DMS153 treated with DMSO at 0.1 percent for 48 hours (cell line): ENCODE results near the gene PM20D1.
"Not testable (repeated sequence)": the region's sequence is repeated elsewhere in the genome, so short reads cannot be mapped to it uniquely, and the experiment has no call there.

Experiments used
- DNase-seq: peaks from one replicate; lab custom pipeline; 2025; ENCODE audit not compliant: unreplicated experiment; lab: John Stamatoyannopoulos, UW

The PM20D1 gene, protein sequence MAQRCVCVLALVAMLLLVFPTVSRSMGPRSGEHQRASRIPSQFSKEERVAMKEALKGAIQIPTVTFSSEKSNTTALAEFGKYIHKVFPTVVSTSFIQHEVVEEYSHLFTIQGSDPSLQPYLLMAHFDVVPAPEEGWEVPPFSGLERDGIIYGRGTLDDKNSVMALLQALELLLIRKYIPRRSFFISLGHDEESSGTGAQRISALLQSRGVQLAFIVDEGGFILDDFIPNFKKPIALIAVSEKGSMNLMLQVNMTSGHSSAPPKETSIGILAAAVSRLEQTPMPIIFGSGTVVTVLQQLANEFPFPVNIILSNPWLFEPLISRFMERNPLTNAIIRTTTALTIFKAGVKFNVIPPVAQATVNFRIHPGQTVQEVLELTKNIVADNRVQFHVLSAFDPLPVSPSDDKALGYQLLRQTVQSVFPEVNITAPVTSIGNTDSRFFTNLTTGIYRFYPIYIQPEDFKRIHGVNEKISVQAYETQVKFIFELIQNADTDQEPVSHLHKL

DNA sequence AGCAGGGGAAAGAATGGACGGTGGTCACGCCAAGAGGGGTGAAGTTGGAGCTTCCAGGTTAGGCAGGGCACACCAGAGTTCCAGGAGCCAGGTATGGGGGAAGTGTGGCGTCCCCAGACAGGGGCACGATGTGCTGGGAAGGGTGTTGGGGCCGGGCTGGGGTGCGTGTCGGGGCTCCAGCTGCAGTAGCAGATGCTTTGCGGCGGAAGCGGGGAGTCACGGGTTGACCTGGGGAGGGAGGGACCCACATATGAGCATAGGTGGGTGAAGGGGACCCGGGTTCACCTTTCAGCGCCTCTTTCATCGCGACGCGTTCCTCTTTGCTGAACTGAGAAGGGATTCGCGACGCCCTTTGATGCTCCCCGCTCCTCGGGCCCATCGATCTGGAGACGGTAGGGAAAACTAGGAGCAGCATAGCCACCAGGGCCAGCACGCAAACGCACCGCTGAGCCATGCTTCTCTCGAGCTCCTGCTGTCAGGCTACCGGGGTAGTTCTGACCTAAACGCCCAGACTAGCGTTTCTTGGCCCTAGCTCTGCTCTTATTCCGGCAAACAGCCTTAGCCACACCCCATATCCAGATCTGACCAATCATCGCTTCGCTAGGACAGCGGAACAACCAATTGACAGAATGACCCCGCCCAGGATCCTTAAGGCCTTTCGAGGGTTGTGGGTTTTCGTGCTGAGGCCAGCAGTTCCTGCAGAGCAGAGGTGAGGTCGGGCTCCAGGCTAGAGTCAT lies at the start of gene PM20D1:
PM20D1 (minus strand) TSS at position 514 of the 737 bp plus-strand sequence; CDS start at position 454, 60 bp downstream.
- DNase-seq = no peak

DNA sequence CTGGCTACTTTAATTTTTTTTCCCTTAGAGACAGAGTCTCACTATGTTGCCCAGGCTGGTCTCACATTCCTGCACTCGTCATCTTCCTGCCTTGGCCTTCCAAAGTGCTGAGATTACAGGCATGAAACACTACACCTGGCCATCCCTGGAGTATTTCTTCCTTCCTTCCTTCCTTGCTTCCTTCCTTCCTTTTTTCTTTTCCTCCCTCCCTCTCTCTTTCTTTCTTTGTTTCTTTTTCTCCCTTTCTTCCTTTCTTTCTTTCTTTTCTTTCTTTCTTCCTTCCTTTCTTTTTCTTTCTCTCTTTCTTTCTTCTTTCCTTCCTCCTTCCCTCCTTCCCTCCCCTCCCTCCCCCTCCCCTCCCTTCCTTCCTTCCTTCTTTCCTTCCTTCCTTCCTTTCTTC lies 46.4 kb upstream of the PM20D1 start:
- DNase-seq = no peak

DNA sequence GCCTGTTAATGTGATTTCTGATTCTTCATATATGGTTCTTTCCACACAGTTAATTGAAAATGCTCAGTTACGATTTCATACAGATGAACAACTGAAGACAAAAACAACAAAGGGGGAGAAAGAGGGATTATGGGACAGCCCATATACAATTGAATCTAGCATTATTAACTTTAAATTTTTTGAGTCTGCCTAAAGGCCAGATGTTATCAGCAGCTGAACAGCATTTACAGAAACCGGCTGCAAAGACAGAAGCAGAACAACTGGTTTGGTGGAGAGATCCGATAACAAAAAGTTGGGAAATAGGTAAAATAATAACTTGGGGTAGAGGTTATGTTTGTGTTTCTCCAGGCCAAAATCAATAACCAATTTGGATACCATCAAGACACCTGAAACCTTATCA lies 44.2 kb upstream of the PM20D1 start:
- not testable (repeated sequence) for DNase-seq

DNA sequence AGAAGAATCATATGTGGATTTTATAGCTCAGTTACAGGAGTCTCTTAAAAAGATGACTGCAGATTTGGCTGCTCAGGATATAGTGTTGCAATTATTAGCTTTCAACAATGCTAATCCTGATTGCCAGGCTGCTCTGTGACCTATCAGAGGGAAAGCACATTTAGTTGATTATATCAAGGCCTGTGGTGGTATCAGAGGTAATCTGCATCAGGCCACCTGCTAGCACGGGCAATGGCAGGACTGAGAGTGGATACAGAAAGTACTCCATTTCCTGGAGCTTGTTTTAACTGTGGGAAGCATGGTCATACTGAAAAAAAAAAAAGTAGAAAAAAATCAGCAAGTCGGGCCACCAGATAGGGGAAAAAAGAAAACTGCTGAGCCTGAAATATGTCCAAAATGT lies 42.2 kb upstream of the PM20D1 start:
- DNase-seq = not testable (repeated sequence)

DNA sequence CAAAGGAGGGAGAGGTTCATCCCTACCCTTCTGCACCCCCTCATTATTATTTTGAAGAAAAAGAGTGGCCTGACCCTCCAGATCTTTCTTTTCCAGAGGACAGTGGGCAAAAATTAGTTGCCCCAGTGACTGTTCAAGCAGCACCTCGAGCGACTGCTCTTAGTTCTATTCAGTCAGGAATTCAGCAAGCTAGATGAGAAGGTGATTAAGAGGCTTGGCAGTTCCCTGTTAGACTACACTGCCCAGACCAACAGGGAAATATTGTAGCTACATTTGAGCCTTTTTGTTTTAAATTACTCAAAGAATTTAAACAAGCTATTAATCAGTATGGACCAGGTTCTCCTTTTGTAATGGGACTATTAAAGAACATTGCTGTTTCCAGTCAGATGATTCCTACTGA lies 41.5 kb upstream of the PM20D1 start:
- not testable (repeated sequence) for DNase-seq

DNA sequence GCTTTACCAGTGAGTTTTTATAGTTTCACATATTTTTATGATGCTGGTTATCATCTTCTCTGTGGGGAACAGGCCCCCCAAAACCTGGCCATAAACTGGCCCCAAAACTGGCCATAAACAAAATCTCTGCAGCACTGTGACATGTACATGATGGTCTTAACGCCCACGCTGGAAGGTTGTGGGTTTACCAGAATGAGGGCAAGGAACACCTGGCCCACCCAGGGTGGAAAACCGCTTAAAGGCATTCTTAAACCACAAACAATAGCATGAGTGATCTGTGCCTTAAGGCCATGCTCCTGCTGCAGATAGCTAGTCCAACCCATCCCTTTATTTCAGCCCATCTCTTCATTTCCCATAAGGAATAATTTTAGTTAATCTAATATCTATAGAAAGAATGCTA lies 40.7 kb upstream of the PM20D1 start:
- not testable (repeated sequence) for DNase-seq

DNA sequence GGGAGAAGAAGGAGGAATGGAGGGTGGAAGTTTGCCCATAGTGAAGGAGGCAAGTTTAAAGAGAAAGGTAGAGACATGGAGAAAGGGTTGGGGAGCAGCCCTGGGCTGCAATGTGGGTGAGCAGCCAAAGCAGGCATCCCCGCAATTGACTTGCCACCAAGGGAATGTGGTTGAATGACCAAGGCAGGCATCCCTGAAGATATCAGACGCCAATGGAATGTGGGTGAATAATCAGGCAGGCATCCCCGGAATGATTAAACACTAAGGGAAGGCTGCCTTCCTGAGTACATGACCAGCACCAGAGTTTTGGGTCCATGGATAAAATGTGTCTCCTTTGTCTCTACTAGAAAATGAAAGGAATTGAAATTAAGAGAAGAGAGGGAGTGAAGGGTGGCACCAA lies 39.8 kb upstream of the PM20D1 start:
- not testable (repeated sequence) for DNase-seq

DNA sequence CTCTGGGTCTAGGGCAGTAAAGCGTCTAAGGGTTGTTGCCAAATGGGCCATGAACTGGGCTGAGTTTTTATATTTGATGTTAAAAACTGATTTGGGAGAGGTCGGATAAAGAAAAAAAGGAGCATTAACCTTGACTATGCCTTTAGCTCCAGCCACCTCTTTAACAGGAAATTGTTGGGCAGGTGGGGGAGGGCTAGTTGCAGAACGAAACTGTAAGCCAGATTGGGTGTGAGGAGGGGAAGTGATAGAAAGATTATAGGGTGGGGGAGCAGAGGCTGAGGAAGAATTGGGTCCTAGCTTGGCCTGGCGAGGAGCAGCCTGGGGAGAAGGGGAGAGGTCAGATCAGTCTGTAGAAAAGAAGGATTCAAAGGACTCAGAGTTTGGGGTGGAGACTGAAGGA lies 39.1 kb upstream of the PM20D1 start:
- DNase-seq = not testable (repeated sequence)

DNA sequence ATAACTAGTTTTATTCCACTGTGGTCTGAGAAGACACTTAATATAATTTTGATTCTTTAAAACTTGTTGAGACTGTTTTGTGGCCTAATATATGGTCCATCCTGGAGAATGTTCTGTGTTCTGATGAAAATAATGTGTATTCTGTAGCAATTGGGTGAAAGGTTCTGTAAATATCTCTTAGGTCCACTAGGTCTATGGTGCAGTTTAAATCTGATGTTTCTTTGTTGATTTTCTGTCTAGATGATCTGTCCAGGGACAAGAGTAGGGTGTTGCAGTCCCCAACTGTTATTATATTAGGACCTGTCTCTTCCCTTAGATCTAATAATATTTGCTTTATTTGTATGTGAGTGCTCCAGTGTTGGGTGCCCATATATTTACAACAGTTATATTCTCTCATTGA lies 33.9 kb upstream of the PM20D1 start:
- no peak for DNase-seq

DNA sequence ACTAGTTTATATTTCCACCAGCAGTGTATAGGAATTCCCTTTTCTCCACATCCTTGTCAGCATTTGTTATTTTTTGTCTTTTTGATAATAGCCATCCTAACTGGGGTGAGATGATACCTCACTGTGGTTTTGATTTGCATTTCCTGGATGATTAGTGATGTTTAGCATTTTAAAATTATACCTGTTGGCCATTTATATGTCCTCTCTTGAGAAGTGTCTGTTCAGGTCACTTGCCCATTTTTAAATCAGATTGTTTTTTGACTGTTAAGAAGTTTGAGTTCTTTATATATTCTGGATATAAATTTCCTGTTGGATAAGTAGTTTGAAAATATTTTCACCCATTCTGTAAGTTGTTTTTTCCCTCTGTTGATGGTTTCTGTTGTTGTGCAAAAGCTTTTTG lies 31.0 kb upstream of the PM20D1 start:
- DNase-seq = no peak

DNA sequence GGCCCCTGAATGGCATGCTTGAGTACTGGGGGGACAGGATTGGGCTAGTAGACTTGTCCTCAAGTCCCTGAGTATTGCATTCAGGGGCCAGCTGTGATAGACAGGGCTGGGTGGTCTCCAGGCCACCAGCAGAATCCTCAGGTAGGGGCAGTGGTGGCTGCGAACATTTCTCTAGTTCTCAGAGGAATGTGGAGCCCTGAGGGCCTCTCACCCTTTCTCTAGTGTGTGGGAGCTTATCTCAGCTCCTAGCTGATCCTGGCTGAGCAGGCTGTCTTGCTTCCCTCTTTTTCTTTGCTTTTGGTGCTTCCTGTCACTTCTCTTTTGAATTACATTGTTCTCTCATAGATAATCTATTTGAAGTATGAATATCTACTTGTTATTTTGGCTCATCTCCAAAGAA lies 30.0 kb upstream of the PM20D1 start:
- DNase-seq = no peak

DNA sequence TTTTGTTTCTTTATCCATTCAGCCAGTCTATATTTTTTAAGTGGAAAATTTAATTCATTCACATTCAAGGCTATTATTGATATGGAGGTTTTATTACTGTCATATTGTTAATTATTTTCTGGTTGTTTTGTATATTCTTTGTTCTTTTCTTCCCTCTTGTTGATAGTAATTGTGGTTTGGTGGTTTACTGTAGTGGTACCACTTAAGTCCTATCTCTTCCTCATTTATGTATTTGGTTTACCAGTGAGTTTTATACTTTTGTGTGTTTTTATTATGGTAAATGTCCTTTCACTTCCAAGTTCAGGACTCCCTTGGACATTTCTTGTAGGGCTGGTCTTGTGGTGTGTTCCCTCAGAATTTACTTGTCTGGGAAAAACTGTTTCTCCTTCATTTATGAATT lies 28.1 kb upstream of the PM20D1 start:
- DNase-seq = no peak

DNA sequence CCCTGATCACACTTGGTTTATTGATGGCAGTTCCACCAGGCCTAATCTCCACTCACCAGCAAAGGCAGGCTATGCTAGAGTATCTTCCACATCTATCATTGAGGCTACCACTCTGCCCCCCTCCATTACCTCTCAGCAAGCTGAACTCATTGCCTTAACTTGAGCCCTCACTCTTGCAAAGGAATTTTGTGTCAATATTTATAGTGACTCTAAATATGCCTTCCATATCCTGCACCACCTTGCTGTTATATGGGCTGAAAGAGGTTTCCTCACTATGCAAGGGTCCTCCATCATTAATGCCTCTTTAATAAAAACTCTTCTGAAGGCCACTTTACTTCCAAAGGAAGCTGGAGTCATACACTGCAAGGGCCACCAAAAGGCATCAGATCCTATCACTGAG lies 23.2 kb upstream of the PM20D1 start:
- DNase-seq = not testable (repeated sequence)

DNA sequence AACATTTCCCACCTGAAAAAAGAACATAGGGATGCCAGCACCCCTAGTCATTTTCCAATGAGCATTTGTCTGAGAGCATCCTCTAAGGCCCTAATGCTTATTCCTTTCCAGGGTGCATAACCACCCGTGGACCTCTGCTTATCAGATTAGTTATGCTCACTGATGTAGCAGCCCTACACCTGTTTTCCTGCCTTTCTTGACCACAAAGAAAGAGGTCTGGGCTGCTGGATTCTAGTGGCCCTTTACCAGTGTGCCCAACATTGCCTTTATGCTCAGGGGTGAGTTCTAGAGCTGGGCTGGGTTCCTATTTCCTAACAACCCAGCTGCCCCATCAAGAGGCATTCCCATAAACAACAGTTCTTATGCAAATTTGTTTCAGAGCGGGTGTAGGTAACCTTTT lies 20.3 kb upstream of the PM20D1 start:
- no peak for DNase-seq

DNA sequence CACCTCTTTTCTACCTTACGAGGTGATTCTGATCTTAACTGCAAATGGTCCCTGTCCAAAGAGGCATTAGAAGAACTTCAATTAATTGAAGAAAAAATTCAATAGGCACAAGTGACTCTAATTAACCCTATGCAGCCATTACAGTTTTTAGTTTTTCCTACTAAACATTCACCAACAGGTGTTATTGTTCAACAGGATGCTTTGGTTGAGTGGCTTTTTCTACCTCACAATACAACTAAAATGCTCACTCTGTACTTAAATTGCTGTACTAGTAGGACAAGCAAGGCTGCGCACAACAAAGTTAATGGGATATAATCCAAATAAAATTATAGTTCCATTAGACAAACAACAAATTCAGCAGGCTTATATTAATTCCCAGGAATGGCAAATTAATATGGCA lies 11.6 kb upstream of the PM20D1 start:
- DNase-seq = no peak

DNA sequence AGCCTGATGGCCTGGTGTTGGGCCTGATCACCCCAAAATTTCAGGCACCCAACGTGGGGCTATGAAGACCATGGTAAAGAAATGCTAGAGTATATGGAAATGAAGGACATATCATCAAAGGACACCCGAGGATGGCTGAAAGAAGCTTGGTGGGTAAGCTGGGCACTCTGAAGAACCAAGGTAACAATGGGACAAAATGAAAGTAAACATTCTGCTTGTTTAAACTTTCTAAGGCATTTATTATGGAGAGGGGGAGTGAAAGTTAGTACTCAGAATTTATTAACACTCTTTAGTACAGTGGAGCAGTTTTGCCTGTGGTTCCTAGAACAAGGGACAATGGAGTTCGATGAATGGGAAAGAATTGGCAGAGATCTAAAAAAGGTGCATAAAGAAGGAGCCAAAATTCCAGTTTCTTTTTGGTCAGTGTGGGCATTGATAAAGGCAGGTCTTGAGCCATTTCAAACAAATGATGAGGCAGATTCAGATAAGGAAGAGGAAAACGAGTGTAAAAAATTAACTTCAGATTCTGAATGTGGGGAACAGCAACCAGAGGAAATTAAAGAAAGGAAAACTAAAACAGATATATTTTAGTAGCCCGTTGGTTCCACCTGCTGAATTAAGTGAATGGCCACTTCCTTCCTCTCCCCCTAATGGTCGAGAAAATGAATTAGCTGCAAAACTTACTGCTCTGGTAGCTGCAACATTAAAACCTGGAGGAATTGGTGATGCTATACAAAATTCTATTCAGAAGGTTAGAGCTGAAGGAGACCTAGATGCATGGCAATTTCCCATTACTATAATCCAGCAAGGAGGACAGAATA lies 8.4 kb upstream of the PM20D1 start:
- DNase-seq = no peak

DNA sequence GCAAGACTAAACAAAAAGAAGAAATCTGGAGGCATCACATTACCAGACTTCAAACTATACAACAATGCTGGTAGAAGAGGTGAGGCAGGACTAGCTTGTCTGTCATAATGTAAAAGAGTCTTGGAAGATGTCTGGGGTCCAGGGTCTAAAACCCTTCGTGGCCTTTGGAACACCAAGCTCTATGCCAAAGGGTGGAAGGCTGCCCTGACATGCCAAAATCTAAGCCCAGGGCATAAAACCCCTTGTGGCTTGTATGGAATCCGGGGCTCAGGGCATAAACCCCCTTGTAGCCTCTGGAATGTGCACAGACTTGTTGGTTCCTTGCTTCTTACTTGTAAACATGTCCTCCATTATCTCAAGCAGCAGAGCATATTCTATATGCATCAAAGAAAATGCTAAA lies 7.6 kb upstream of the PM20D1 start:
- DNase-seq = not testable (repeated sequence)

DNA sequence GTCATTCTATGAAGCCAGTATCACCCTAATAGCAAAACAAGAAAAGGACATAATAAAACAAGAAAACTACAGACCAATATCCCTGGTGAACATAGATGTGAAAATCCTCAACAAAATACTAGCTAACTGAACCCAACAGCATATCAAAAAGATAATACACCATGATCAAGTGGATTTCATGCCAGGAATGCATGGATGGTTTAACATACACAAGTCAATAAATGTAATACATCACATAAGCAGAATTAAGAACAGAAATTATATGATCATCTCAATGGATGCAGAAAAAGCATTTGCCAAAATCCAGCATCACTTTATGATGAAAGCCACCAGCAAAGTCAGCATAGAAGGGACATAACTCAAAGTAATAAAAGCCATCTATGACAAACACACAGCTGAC lies 6.5 kb upstream of the PM20D1 start:
- no peak for DNase-seq

DNA sequence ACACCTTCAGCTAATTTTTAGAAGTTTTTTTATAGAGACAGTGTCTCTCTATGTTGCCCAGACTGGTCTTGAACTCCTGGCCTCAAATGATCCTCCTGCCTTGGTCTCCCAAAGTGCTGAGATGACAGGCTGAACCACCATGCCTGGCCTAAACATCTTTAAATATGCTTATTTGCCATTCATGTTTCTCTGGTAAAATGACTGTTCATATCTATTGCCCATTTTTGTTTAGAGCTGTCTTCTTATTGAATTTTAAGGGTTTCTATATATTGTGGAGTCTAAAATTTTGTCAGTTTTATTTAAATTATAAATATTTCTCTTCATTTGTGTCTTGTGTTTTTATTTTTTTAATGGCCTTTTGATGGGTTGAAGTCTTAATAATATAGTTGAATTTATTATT lies 3.0 kb upstream of the PM20D1 start:
- DNase-seq = no peak

DNA sequence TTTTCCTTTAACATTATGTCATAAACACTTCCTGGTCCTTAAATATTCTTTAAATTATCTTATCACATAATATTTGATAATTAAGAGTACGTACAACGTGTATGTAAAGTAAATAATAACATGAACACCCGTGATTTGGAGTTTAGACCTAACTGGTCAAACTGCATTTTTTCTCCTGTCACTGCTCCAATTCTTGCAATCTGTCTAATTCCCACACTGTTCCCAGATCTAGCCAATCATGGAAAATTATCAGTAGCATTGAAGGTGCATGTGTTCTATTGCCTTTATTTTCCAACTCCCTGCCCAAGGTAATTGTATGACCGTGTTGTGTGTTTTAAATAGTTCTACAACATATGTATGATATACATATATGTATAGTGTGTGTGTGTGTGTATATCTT lies 2.1 kb upstream of the PM20D1 start:
- no peak for DNase-seq
